GM19372 (cell line): ENCODE results near the gene SNCB.

Experiments
- ATAC-seq: cut with Tn5 transposase; IDR thresholded peaks from one replicate; pipeline ENCODE4 v1.9.1; 2021; ENCODE audit warnings: mild to moderate bottlenecking, low read depth, moderate library complexity; ENCODE audit not compliant: unreplicated experiment

SNCB gene

DNA sequence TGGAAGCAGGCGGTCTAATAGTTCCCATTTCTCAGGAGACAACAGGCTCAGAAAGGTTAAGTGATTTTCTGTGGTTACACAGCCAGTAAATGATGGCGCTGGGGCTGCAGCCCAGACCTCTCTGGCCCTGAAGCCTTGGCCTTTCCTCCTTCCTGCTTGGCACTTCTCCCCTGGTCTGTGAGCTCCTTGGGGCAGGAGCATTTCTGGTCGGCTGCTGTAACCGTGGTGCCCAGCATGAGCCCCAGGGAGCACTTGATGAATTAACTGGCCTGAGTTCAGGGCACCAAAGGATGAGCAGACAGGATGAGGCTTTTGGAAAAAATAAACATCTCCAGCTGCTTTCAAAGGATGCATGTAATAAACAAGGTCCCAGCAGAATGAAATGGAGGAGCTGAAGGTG lies 51.0 kb downstream of the SNCB start:
- ATAC-seq, result no peak

DNA sequence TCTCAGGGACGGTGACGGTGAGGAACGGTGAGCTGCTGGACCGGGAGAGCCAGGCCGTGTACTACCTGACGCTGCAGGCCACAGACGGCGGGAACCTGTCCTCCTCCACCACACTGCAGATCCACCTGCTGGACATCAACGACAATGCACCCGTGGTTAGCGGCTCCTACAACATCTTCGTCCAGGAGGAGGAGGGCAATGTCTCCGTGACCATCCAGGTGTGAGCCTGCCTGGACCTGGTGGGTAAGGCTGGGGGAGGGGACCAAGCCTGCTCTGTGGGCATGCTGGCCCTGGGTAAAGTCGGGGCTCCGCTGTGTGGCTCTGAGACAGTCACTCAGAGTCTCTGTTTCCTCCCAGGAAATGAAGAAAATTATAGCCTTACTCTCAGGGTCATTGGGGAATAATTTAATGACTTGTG lies 51.9 kb downstream of the SNCB start:
- ATAC-seq, result peak; percentile 65

DNA sequence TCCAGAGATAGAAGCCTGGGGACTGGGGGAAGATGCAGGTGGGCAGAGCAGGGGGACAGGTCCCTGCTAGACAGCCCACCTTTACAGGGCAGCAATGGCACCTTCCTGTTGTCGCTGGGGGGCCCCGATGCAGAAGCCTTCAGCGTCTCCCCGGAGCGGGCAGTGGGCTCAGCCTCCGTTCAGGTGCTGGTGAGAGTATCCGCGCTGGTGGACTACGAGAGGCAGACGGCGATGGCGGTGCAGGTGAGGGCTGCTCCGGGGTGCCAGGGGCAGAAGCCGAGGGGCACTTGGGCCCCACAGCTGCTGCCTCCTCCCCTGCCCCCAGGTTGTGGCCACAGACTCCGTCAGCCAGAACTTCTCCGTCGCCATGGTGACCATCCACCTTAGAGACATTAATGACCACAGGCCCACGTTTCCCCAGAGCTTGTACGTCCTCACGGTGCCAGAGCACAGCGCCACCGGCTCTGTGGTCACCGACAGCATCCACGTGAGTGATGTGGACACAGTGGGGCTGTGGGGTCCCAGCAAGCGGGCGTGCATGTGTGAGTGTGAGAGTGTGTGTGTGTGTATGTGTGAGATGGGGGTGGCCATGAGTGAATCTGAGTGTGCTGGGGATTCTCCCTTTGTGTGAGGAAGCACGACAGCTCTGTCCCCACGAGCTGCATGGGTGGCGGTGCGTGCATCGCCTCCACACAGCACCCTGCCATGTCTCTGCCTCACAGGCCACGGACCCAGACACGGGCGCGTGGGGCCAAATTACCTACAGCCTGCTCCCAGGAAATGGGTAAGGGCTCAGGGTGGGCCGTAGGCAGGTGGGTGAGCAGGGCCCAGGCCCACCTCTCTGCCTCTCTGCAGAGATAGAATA lies 52.8 kb downstream of the SNCB start:
- ATAC-seq, result no peak

- no peak for ATAC-seq
Observed at GRCh38 chr5:176575488-176576422, 54.6 kb downstream of the SNCB start.

- no peak for ATAC-seq
Observed at GRCh38 chr5:176575066-176575465, 55.3 kb downstream of the SNCB start.

DNA sequence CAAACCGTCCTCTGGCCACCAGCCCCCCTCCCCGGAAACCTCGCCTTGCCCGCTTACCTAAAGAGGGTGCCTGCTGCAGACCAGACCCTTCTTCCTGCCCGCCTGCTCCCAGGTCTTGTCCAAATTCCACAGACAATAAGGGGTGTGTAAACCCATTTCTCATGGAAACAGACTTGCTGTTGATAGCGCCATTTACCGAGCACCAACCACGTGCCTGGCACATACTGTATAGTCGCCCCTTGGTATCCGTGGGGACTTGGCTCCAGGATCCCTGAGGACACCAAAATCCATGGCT lies 56.1 kb downstream of the SNCB start:
- no peak for ATAC-seq

DNA sequence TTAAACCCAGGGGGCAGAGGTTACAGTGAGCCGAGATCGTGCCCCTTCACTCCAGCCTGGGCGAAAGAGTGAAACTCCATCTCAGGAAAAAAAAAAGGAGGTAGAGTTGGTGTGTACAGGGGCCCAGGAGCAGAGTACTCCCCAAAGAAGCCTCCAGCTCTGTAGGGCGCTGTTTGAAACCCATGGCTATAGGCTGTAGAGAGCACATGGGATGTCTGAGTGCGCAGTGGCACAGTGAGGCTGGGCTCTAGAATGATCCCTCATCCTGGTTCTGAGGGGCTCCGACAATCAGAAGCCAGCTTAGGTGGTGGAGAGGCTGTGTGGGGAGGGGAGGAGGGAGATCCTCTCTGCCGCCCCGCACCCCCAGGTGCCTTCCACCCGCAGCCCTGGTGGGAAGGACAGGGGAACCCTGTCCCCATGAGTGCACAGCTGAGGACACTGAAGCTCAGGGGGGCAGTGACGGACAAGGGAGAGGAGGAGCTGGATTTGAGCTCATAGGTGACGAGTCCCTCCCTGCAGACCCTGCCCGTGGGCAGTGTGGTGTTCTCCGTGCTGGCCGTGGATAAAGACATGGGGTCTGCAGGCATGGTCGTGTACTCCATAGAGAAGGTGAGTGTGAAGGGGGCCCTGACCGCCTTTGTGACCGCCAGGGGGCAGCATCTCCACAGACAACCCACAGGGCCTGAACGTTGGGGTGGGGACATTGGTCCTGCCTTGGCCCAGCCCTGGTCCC lies 56.6 kb downstream of the SNCB start:
- no peak for ATAC-seq
